GM23338 (cell line): ENCODE data around the gene FHIT. TPM values are rescaled to one million over a fixed set of nuclear protein-coding genes. Genes with fewer than 3 reads are reported as not detected.

Experiments
- ATAC-seq: fragments of 200-7000 bp; cut with Tn5 transposase; 3 replicates; pipeline ENCODE4 v1.9.1; 2020
- DNase-seq: peaks from one replicate; pipeline ENCODE4 v3.0.0-alpha.2; 2015; ENCODE audit warnings: low spot score
- H2AFZ ChIP-seq: fragments of 200-600 bp; sonication (generic); 2 replicates; pipeline ENCODE4 v1.8.0; 2016; ENCODE audit warnings: antibody characterized with exemption, mild to moderate bottlenecking, moderate library complexity
- H3F3A ChIP-seq: fragments of 200-600 bp; sonication (generic); replicated peaks from 2 replicates; pipeline ENCODE4 v1.8.0; 2017; ENCODE audit warnings: antibody characterized with exemption, mixed run types, low read depth
- H3K27ac ChIP-seq: fragments of 200-600 bp; sonication (generic); 2 replicates; pipeline ENCODE4 v1.6.1; 2016; ENCODE audit warnings: low read depth
- H3K27me3 ChIP-seq: fragments of 200-600 bp; sonication (generic); 2 replicates; pipeline ENCODE4 v1.8.0; 2016; ENCODE audit warnings: mild to moderate bottlenecking, mixed run types, moderate library complexity; ENCODE audit not compliant: insufficient read depth
- H3K36me3 ChIP-seq: fragments of 200-600 bp; sonication (generic); 2 replicates; pipeline ENCODE4 v1.8.0; 2016; ENCODE audit warnings: mild to moderate bottlenecking; ENCODE audit not compliant: insufficient read depth
- H3K4me1 ChIP-seq: fragments of 200-600 bp; sonication (generic); 2 replicates; pipeline ENCODE4 v1.8.0; 2016; ENCODE audit warnings: mild to moderate bottlenecking, moderate library complexity; ENCODE audit not compliant: insufficient read depth
- H3K4me2 ChIP-seq: fragments of 200-600 bp; sonication (generic); 2 replicates; pipeline ENCODE4 v1.7.1; 2017; ENCODE audit warnings: mixed run types
- H3K4me3 ChIP-seq: fragments of 200-600 bp; sonication (generic); 2 replicates; pipeline ENCODE4 v1.6.1; 2016; ENCODE audit warnings: mixed run types
- H3K79me2 ChIP-seq: fragments of 200-600 bp; sonication (generic); replicated peaks from 2 replicates; pipeline ENCODE4 v1.8.0; 2017; ENCODE audit warnings: mild to moderate bottlenecking; ENCODE audit not compliant: insufficient read depth
- H3K9me2 ChIP-seq: fragments of 200-600 bp; sonication (generic); 2 replicates; pipeline ENCODE4 v1.8.0; 2017; ENCODE audit not compliant: insufficient read depth
- H4K20me1 ChIP-seq: fragments of 200-600 bp; sonication (generic); replicated peaks from 2 replicates; pipeline ENCODE4 v1.8.0; 2017; ENCODE audit warnings: mild to moderate bottlenecking; ENCODE audit not compliant: insufficient read depth
- H3K27ac Mint-ChIP-seq: 2 replicates; pipeline ENCODE4 v1.8.0; 2020; ENCODE audit warnings: inconsistent platforms, mild to moderate bottlenecking, moderate library complexity, mixed read lengths
- H3K27me3 Mint-ChIP-seq: 3 replicates; pipeline ENCODE4 v1.8.0; 2022; ENCODE audit warnings: low read depth, mild to moderate bottlenecking, moderate library complexity, mixed read lengths, inconsistent platforms; ENCODE audit not compliant: insufficient read depth, poor library complexity
- H3K36me3 Mint-ChIP-seq: 3 replicates; pipeline ENCODE4 v1.8.0; 2021; ENCODE audit warnings: low read depth, mild to moderate bottlenecking, inconsistent platforms, moderate library complexity, mixed read lengths
- H3K4me1 Mint-ChIP-seq: 3 replicates; pipeline ENCODE4 v1.8.0; 2020; ENCODE audit warnings: mild to moderate bottlenecking, inconsistent platforms, mixed read lengths
- H3K4me3 Mint-ChIP-seq: 3 replicates; pipeline ENCODE4 v1.8.0; 2021; ENCODE audit warnings: moderate library complexity, mild to moderate bottlenecking, inconsistent platforms, mixed read lengths
- H3K9me3 Mint-ChIP-seq: 3 replicates; pipeline ENCODE4 v1.8.0; 2020; ENCODE audit warnings: moderate library complexity, mild to moderate bottlenecking, inconsistent platforms, mixed read lengths
- ETS1 ChIP-seq: IDR thresholded peaks from 2 replicates; pipeline ENCODE4 v1.6.1; 2016; ENCODE audit warnings: antibody characterized with exemption
- EZH2 ChIP-seq: fragments of 200-600 bp; sonication (generic); IDR thresholded peaks from one replicate; pipeline ENCODE4 v1.8.0; 2017; ENCODE audit warnings: antibody characterized with exemption, mild to moderate bottlenecking, low read depth; ENCODE audit not compliant: unreplicated experiment
- JUNB ChIP-seq: IDR thresholded peaks from one replicate; pipeline ENCODE4 v1.6.1; 2016; ENCODE audit warnings: antibody characterized with exemption; ENCODE audit not compliant: unreplicated experiment
- STAT1 ChIP-seq: IDR thresholded peaks from one replicate; pipeline ENCODE4 v1.6.1; 2016; ENCODE audit warnings: antibody characterized with exemption; ENCODE audit not compliant: unreplicated experiment
- polyA plus RNA-seq: library from polyadenylated mRNA; unstranded; fragments of >200 nt; fragmentation: Nextera tagmentation; extraction: Ambion mirVana; gene quantifications from 2 replicates; pipeline ENCODE4 v1.2.1, GENCODE V29; 2016
- total RNA-seq: library from RNA; depleted of rRNA; stranded (reverse); fragments of >200 nt; shearing (Covaris generic); gene quantifications from 2 replicates; pipeline ENCODE4 v1.2.3, GENCODE V29; 2014
- TF ChIP-seq, protein P1 (sequence below): IDR thresholded peaks from one replicate; pipeline ENCODE4 v1.6.1; 2018; ENCODE audit warnings: antibody characterized with exemption; ENCODE audit not compliant: unreplicated experiment

The FHIT gene
- total and polyA plus RNA-seq, 2 experiments from 2014 or later: 3.0 to 8.3 TPM

- TF ChIP-seq ETS1: no peak
- TF ChIP-seq, protein P1, sequence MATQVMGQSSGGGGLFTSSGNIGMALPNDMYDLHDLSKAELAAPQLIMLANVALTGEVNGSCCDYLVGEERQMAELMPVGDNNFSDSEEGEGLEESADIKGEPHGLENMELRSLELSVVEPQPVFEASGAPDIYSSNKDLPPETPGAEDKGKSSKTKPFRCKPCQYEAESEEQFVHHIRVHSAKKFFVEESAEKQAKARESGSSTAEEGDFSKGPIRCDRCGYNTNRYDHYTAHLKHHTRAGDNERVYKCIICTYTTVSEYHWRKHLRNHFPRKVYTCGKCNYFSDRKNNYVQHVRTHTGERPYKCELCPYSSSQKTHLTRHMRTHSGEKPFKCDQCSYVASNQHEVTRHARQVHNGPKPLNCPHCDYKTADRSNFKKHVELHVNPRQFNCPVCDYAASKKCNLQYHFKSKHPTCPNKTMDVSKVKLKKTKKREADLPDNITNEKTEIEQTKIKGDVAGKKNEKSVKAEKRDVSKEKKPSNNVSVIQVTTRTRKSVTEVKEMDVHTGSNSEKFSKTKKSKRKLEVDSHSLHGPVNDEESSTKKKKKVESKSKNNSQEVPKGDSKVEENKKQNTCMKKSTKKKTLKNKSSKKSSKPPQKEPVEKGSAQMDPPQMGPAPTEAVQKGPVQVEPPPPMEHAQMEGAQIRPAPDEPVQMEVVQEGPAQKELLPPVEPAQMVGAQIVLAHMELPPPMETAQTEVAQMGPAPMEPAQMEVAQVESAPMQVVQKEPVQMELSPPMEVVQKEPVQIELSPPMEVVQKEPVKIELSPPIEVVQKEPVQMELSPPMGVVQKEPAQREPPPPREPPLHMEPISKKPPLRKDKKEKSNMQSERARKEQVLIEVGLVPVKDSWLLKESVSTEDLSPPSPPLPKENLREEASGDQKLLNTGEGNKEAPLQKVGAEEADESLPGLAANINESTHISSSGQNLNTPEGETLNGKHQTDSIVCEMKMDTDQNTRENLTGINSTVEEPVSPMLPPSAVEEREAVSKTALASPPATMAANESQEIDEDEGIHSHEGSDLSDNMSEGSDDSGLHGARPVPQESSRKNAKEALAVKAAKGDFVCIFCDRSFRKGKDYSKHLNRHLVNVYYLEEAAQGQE: no peak
Observed at GRCh38 chr3:60579734-60580133, 671.5 kb downstream of the FHIT start (continued).

- H3K27ac Mint-ChIP-seq: no peak overlapping the region
- H3K27me3 ChIP-seq: no peaks in the 10 kb centered on the region
- H4K20me1 ChIP-seq: no peaks in the 10 kb centered on the region
- TF ChIP-seq, protein P1: no peak
- no peak for TF ChIP-seq STAT1
- H3K9me3 Mint-ChIP-seq: no peaks in the 10 kb centered on the region
- H3K4me1 ChIP-seq: peaks cover 21% of the 10 kb centered on the region; the same call in 1 of the 2 replicates
- H3K9me2 ChIP-seq: no peaks in the 10 kb centered on the region
- no peak overlapping the region for H3K4me2 ChIP-seq
- H3F3A ChIP-seq: no peaks in the 10 kb centered on the region
- peaks cover 25% of the 10 kb centered on the region for H3K4me1 Mint-ChIP-seq
- DNase-seq: no peak
- no peaks in the 10 kb centered on the region for H3K36me3 Mint-ChIP-seq
- no peak overlapping the region for H3K4me3 Mint-ChIP-seq
- H3K27ac ChIP-seq: no peak overlapping the region
- no peak for ATAC-seq
- H3K79me2 ChIP-seq: no peaks in the 10 kb centered on the region
- H2AFZ ChIP-seq: no peak overlapping the region
- no peak overlapping the region for H3K4me3 ChIP-seq
- H3K36me3 ChIP-seq: no peaks in the 10 kb centered on the region
- no peaks in the 10 kb centered on the region for H3K27me3 Mint-ChIP-seq
Observed at GRCh38 chr3:60578936-60579335, 672.3 kb downstream of the FHIT start.

GRCh38 chr3:60577601-60578000, 673.7 kb downstream of the FHIT start:
- H3K4me1 Mint-ChIP-seq: peaks cover 30% of the 10 kb centered on the region
- no peaks in the 10 kb centered on the region for H3K9me3 Mint-ChIP-seq
- Histone ChIP-seq H3K79me2 (no peaks in the 10 kb centered on the region), H3K36me3 (no peaks in the 10 kb centered on the region), H3K27ac (no peak overlapping the region), H3K4me2 (no peak overlapping the region), H3K4me1 (peaks cover 27% of the 10 kb centered on the region), H4K20me1 (no peaks in the 10 kb centered on the region), H3K27me3 (no peaks in the 10 kb centered on the region), H3K9me2 (no peaks in the 10 kb centered on the region; the same call in 1 of the 2 replicates), H3K4me3 (no peak overlapping the region), H3F3A (no peaks in the 10 kb centered on the region), H2AFZ (no peak overlapping the region)
- no peak for DNase-seq
- H3K36me3 Mint-ChIP-seq: no peaks in the 10 kb centered on the region
- H3K4me3 Mint-ChIP-seq: no peak overlapping the region
- ATAC-seq: no peak
- H3K27ac Mint-ChIP-seq: no peak overlapping the region
- peaks cover 9% of the 10 kb centered on the region for H3K27me3 Mint-ChIP-seq
- TF ChIP-seq EZH2 (no peak), JUNB (no peak), STAT1 (no peak)
